Prostate gland (tissue), 2 donors: ENCODE results near the gene PRKACG. TPM values are rescaled to one million over a fixed set of nuclear protein-coding genes. Genes with fewer than 3 reads are reported as not detected.

ENCODE experiments used
- DNase-seq: peaks from one replicate; pipeline ENCODE4 v3.0.0-alpha.2; 2019; ENCODE audit warnings: low spot score
- H3K27ac ChIP-seq, 2 donors: fragments of 200-600 bp; sonication (generic); 2 replicates each; pipeline ENCODE4 v1.5.1; 2017 to 2019
- H3K27me3 ChIP-seq: fragments of 200-600 bp; sonication (generic); replicated peaks from 2 replicates; pipeline ENCODE4 v1.5.1; 2019; ENCODE audit not compliant: insufficient read depth
- H3K36me3 ChIP-seq, 2 donors: fragments of 200-600 bp; sonication (generic); 1 replicate in 1 of 2; 2 replicates in 1 of 2; pipeline versions ENCODE4 v1.5.1 to v1.8.1; 2017 to 2019
- H3K4me1 ChIP-seq: fragments of 200-600 bp; sonication (generic); replicated peaks from 2 replicates; pipeline ENCODE4 v1.5.1; 2019
- H3K4me3 ChIP-seq, 2 donors: fragments of 200-600 bp; sonication (generic); 2 replicates each; pipeline ENCODE4 v1.5.1; 2017 to 2019
- H3K9me3 ChIP-seq: fragments of 200-600 bp; sonication (generic); 2 replicates; pipeline ENCODE4 v1.5.1; 2017
- POLR2A ChIP-seq: fragments of 450-650 bp; IDR thresholded peaks from one replicate; pipeline ENCODE4 v1.6.1; 2016; ENCODE audit warnings: antibody characterized with exemption, mild to moderate bottlenecking
- POLR2AphosphoS5 ChIP-seq: sonication (generic); formaldehyde crosslinking; IDR thresholded peaks from one replicate; pipeline ENCODE4 v1.6.1; 2017; ENCODE audit warnings: antibody characterized with exemption
- WGBS: methylation state at CpG from one replicate; pipeline ENCODE4 v1.1.5; 2018; 5-methylcytosine and 5-hydroxymethylcytosine counted together
- intact Hi-C: fragments of 100-400 bp; cut with DNase I; formaldehyde crosslinking; loops from one replicate; pipeline ENCODE4 v1.14.2; 2022
- total RNA-seq, 2 donors: library from RNA; depleted of rRNA; stranded (reverse); fragments of >200 nt; gene quantifications; one replicate each; pipeline ENCODE4 v1.1.0, GENCODE V29; 2016
- TF ChIP-seq, protein P1 (sequence below), 4 experiments: fragments of 200-600 bp in 2 of 4; fragments of 450-650 bp in 2 of 4; sonication (generic) in 2 of 4; IDR thresholded peaks; 1 replicate in 3 of 4; 2 replicates in 1 of 4; pipeline ENCODE4 v1.5.1; 2016 to 2019; ENCODE audit warnings: antibody characterized with exemption in 4 of 4, mild to moderate bottlenecking in 2 of 4, moderate library complexity in 2 of 4

The PRKACG gene
- total RNA-seq, 2 donors from 2014 or later = 5.1 TPM; not detected in 1

GRCh38 chr9:69028754-69029153 lies 14.8 kb upstream of the PRKACG start:
- Histone ChIP-seq H3K36me3 (no peaks in the 10 kb centered on the region), H3K27me3 (no peaks in the 10 kb centered on the region), H3K4me3 (no peak overlapping the region), H3K27ac (no peak overlapping the region), H3K4me1 (no peaks in the 10 kb centered on the region), H3K9me3 (no peaks in the 10 kb centered on the region)
- WGBS = 94% methylated on average over 2 of the region's 2 CpGs
- no peak for DNase-seq
- TF ChIP-seq, protein P1, sequence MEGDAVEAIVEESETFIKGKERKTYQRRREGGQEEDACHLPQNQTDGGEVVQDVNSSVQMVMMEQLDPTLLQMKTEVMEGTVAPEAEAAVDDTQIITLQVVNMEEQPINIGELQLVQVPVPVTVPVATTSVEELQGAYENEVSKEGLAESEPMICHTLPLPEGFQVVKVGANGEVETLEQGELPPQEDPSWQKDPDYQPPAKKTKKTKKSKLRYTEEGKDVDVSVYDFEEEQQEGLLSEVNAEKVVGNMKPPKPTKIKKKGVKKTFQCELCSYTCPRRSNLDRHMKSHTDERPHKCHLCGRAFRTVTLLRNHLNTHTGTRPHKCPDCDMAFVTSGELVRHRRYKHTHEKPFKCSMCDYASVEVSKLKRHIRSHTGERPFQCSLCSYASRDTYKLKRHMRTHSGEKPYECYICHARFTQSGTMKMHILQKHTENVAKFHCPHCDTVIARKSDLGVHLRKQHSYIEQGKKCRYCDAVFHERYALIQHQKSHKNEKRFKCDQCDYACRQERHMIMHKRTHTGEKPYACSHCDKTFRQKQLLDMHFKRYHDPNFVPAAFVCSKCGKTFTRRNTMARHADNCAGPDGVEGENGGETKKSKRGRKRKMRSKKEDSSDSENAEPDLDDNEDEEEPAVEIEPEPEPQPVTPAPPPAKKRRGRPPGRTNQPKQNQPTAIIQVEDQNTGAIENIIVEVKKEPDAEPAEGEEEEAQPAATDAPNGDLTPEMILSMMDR (IDR thresholded peaks at IDR 0.05) = no peak
- TF ChIP-seq POLR2AphosphoS5 = no peak
- intact Hi-C loops = loop anchor here (5.0 kb wide), 1 partner anchor 246 kb away; a partner anchor contains a TSS

- no peak for TF ChIP-seq POLR2A
- TF ChIP-seq, protein P1 (IDR thresholded peaks at IDR 0.05) = peak; percentile 23 to 65 (median 62)
- TF ChIP-seq POLR2AphosphoS5 = no peak
- H3K27me3 ChIP-seq = no peaks in the 10 kb centered on the region
- 48% methylated on average over 5 of the region's 5 CpGs for WGBS
Measured at GRCh38 chr9:69027355-69028097, 13.6 kb upstream of the PRKACG start.

DNA sequence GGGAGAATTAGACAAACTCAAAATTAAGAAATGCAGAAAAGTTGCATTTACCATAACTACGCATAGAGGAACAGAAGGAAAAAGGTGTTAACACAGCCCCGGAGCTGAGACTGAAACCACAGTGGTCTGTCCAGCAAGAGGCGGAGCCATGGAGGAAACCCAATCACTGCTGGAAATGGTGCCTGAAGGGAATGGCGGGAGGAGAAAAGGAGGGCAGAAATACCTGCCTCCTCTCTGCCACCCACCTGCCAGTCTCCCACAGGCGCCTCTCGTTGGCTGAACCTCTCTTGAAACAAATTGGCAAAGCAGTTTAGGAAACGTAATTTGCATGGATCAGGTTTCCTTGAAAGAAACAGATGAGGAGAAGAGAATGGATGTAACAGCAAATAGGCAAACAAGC lies 9.7 kb upstream of the PRKACG start:
- TF ChIP-seq POLR2AphosphoS5 = peak; percentile 25
- no peak for TF ChIP-seq POLR2A
- intact Hi-C loops = no loop called here
- Histone ChIP-seq H3K36me3 (no peaks in the 10 kb centered on the region), H3K9me3 (no peaks in the 10 kb centered on the region), H3K4me3 (peak overlapping the region in 1 of 2 donors; percentile 19), H3K4me1 (no peaks in the 10 kb centered on the region), H3K27me3 (no peaks in the 10 kb centered on the region), H3K27ac (no peak overlapping the region)
- 12% methylated on average over 7 of the region's 7 CpGs for WGBS
- peak; percentile 31 for DNase-seq

More at GRCh38 chr9:69027355-69028097, 13.6 kb upstream of the PRKACG start:
- Histone ChIP-seq H3K9me3 (no peaks in the 10 kb centered on the region), H3K36me3 (no peaks in the 10 kb centered on the region), H3K4me1 (no peaks in the 10 kb centered on the region), H3K4me3 (no peak overlapping the region), H3K27ac (no peak overlapping the region)
- DNase-seq = peak; percentile 23
- intact Hi-C loops = loop anchor here (2.0 to 5.0 kb wide), 2 partner anchors 245 to 443 kb away; a partner anchor contains a TSS

DNA sequence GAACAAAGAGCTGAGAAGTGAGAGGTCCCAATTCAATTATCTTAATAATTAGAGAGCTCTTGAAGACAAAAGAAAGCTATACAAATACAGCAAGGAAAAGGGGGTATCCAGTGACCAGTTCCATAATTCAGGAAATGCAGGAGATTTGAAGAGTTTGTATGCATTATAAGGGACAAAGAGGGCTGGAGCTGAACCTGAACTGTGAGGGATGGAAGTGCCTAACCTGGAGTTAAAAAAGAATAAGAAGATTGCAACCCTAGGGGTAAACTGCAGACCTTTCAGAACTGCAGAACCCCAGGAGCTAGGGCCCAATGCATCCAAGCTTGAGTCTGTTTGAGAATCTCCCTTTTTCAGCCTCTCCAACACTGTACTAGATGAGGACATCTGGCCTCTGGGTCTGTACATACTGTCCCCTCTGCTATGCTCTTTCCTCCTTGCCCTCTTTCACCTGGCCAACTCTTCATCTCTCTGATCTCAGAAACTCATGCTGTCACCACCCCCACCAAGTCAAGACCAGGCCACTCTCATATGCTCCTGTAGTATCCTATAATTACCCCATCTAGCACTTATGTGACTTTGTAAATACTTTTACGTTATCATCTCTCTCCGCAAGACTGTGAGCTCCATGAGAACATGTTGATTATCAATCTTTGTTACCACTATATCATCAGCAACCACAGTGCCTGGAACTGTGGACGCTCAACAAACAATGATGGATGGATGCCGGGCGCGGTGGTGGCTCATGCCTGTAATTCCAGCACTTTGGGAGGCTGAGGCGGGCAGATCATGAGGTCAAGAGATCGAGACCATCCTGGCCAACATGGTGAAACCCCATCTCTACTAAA lies 6.6 kb upstream of the PRKACG start:
- DNase-seq = no peak
- Histone ChIP-seq H3K9me3 (no peaks in the 10 kb centered on the region), H3K4me3 (no peak overlapping the region), H3K27ac (no peak overlapping the region), H3K27me3 (no peaks in the 10 kb centered on the region), H3K4me1 (no peaks in the 10 kb centered on the region), H3K36me3 (no peaks in the 10 kb centered on the region)
- intact Hi-C loops = no loop called here
- TF ChIP-seq POLR2A (no peak), POLR2AphosphoS5 (no peak)
- TF ChIP-seq, protein P1 (IDR thresholded peaks at IDR 0.05) = no peak
- WGBS = 98% methylated on average over 8 of the region's 8 CpGs

DNA sequence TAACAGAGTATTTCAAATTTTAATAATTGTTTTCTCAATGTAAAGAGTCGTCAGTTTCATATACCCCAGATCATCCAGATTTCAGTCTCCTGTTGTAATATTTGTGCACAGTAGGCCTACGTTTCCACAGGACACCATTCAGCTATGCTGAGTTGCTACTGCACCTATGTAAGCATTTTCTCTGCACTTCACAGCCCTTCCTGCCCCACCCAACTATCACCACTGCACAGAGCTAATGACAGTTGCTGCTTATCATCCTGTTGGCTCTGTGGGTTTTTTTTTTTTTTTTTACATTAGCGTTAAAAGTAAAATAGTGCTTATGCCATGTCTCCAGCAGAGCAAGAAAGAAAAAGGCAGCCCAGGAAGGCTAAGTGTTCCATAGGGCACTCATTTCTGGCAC lies 5.9 kb upstream of the PRKACG start:
- no peak overlapping the region for H3K4me3 ChIP-seq
- no peaks in the 10 kb centered on the region for H3K9me3 ChIP-seq
- H3K36me3 ChIP-seq = no peaks in the 10 kb centered on the region
- intact Hi-C loops = loop anchor here (5.0 kb wide), 1 partner anchor 438 kb away; no protein-coding TSS in a partner anchor
- no peaks in the 10 kb centered on the region for H3K4me1 ChIP-seq
- no peak overlapping the region for H3K27ac ChIP-seq
- no peak for DNase-seq
- 52% methylated on average over 3 of the region's 3 CpGs for WGBS
- no peaks in the 10 kb centered on the region for H3K27me3 ChIP-seq
- no peak for TF ChIP-seq POLR2AphosphoS5
- TF ChIP-seq, protein P1 (IDR thresholded peaks at IDR 0.05) = no peak
- no peak for TF ChIP-seq POLR2A
